Memory B cell (primary cell): Measurements from ENCODE around the gene LDB2.

Experiments
- ATAC-seq: fragments of 150-1000 bp; cut with Tn5 transposase; 2 replicates; pipeline ENCODE4 v1.10.0; 2021; ENCODE audit warnings: low read depth, mild to moderate bottlenecking, moderate library complexity
- DNase-seq, 2 donors: peaks; one replicate each; pipeline ENCODE4 v3.0.0; 2022; ENCODE audit warnings: low spot score in 2 of 2
- H3K27ac Mint-ChIP-seq: one replicate; pipeline ENCODE4 v1.8.0; 2022; ENCODE audit warnings: mild to moderate bottlenecking, moderate library complexity, mixed read lengths
- H3K27me3 Mint-ChIP-seq: one replicate; pipeline ENCODE4 v1.8.0; 2022; ENCODE audit warnings: mixed read lengths
- H3K36me3 Mint-ChIP-seq: one replicate; pipeline ENCODE4 v1.8.0; 2022; ENCODE audit warnings: mild to moderate bottlenecking, mixed read lengths
- H3K4me1 Mint-ChIP-seq: one replicate; pipeline ENCODE4 v1.8.0; 2022; ENCODE audit warnings: mixed read lengths
- H3K4me3 Mint-ChIP-seq: one replicate; pipeline ENCODE4 v1.8.0; 2022; ENCODE audit warnings: mild to moderate bottlenecking, moderate library complexity, mixed read lengths
- H3K9me3 Mint-ChIP-seq: one replicate; pipeline ENCODE4 v1.8.0; 2022; ENCODE audit warnings: mixed read lengths

LDB2 gene

GRCh38 chr4:16687845-16688244 lies 210.6 kb downstream of the LDB2 start:
- Mint-ChIP-seq H3K9me3 (peaks cover 3% of the 10 kb centered on the region), H3K4me1 (no peaks in the 10 kb centered on the region), H3K27me3 (no peaks in the 10 kb centered on the region), H3K27ac (no peak overlapping the region), H3K36me3 (no peaks in the 10 kb centered on the region), H3K4me3 (no peak overlapping the region)
- no peak for ATAC-seq
- no peak for DNase-seq

DNA sequence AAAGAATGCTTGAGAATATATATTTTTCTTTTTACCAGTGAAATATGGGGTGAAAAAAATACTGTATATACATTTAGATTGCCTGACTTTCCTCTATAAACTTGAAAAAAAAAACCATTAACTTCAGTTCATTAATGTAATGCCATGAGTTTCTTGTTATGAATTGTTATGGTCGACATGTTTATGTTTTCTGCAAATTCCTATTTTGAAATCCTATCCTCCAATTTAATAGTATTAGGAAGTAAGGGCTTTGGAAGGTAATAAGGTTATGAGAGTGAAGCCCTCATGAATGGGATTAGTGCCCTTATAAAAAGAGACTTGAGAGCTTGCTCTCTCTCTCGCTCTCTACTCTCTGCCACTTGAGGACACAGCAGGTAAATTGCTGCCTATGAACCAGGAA lies 211.4 kb downstream of the LDB2 start:
- H3K27ac Mint-ChIP-seq, result no peak overlapping the region
- H3K9me3 Mint-ChIP-seq, result peaks cover 3% of the 10 kb centered on the region
- DNase-seq, result no peak
- no peak for ATAC-seq
- no peaks in the 10 kb centered on the region for H3K36me3 Mint-ChIP-seq
- no peaks in the 10 kb centered on the region for H3K4me1 Mint-ChIP-seq
- no peaks in the 10 kb centered on the region for H3K27me3 Mint-ChIP-seq
- H3K4me3 Mint-ChIP-seq, result no peak overlapping the region

- ATAC-seq (no peak), DNase-seq (no peak)
- Mint-ChIP-seq H3K27ac (no peak overlapping the region), H3K4me1 (no peaks in the 10 kb centered on the region), H3K4me3 (no peak overlapping the region), H3K27me3 (no peaks in the 10 kb centered on the region), H3K9me3 (peaks cover 3% of the 10 kb centered on the region), H3K36me3 (no peaks in the 10 kb centered on the region)
Observed at GRCh38 chr4:16686195-16686594, 212.2 kb downstream of the LDB2 start.

GRCh38 chr4:16685536-16685935 lies 212.9 kb downstream of the LDB2 start:
- Mint-ChIP-seq H3K27ac (no peak overlapping the region), H3K4me1 (no peaks in the 10 kb centered on the region), H3K27me3 (no peaks in the 10 kb centered on the region), H3K4me3 (no peak overlapping the region), H3K36me3 (no peaks in the 10 kb centered on the region), H3K9me3 (peaks cover 3% of the 10 kb centered on the region)
- ATAC-seq (no peak), DNase-seq (no peak)

DNA sequence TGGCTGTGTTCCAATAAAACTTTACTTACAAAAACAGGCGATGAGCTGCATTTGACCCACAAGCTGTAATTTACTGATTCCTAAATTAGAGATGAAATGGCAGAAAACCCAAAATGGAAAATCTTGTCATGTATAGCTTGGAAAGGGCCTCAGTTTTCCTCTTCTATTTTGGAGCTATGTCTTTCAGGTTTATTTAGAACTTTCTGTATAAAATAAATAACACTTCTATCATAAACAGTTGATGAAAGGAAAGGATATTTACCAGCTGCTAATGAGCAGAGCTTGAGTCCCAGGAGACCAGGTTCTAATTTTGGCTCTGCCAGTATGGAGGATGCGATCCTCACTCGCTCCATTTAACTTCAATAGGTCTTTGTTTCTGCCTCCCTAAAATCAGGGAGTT lies 213.5 kb downstream of the LDB2 start:
- H3K4me3 Mint-ChIP-seq, result no peak overlapping the region
- H3K9me3 Mint-ChIP-seq, result peaks cover 1% of the 10 kb centered on the region
- no peaks in the 10 kb centered on the region for H3K36me3 Mint-ChIP-seq
- no peak overlapping the region for H3K27ac Mint-ChIP-seq
- no peak for DNase-seq
- no peaks in the 10 kb centered on the region for H3K4me1 Mint-ChIP-seq
- no peak for ATAC-seq
- no peaks in the 10 kb centered on the region for H3K27me3 Mint-ChIP-seq

GRCh38 chr4:16684097-16684496 lies 214.3 kb downstream of the LDB2 start:
- Mint-ChIP-seq H3K36me3 (no peaks in the 10 kb centered on the region), H3K4me3 (no peak overlapping the region), H3K4me1 (no peaks in the 10 kb centered on the region), H3K27ac (no peak overlapping the region), H3K27me3 (no peaks in the 10 kb centered on the region), H3K9me3 (peaks cover 2% of the 10 kb centered on the region)
- no peak for DNase-seq
- ATAC-seq, result no peak

DNA sequence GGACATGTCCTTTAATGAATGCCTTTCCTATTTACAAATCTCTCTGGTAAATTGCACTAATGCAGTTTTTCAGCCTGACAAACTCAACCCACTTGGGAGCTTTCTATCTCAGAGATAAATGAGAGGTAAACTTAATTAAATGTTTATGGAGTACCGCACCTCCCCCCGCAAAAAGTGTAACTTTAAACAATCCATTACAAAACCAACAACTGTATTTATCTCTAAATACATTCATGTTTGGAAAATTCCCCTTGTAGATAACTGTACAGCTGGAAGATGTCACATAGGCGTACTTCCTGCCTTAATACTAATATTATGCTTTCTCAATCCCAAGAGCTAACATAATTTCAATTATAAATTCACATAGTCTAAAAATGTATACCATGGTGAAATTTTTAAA lies 215.5 kb downstream of the LDB2 start:
- Mint-ChIP-seq H3K4me3 (no peak overlapping the region), H3K27ac (no peak overlapping the region), H3K4me1 (no peaks in the 10 kb centered on the region), H3K36me3 (no peaks in the 10 kb centered on the region), H3K9me3 (peaks cover 1% of the 10 kb centered on the region), H3K27me3 (no peaks in the 10 kb centered on the region)
- DNase-seq, result no peak
- ATAC-seq, result no peak

- ATAC-seq (no peak), DNase-seq (no peak)
- Mint-ChIP-seq H3K27ac (no peak overlapping the region), H3K4me1 (peaks cover 4% of the 10 kb centered on the region), H3K4me3 (no peak overlapping the region), H3K27me3 (no peaks in the 10 kb centered on the region), H3K9me3 (peaks cover 6% of the 10 kb centered on the region), H3K36me3 (no peaks in the 10 kb centered on the region)
Observed at GRCh38 chr4:16677001-16677944, 221.2 kb downstream of the LDB2 start.

- peaks cover 6% of the 10 kb centered on the region for H3K9me3 Mint-ChIP-seq
- DNase-seq (no peak), ATAC-seq (no peak)
- no peaks in the 10 kb centered on the region for H3K36me3 Mint-ChIP-seq
- H3K27ac Mint-ChIP-seq, result no peak overlapping the region
- peaks cover 4% of the 10 kb centered on the region for H3K4me1 Mint-ChIP-seq
- H3K4me3 Mint-ChIP-seq, result no peak overlapping the region
- no peaks in the 10 kb centered on the region for H3K27me3 Mint-ChIP-seq
Observed at GRCh38 chr4:16676230-16676770, 222.1 kb downstream of the LDB2 start.

DNA sequence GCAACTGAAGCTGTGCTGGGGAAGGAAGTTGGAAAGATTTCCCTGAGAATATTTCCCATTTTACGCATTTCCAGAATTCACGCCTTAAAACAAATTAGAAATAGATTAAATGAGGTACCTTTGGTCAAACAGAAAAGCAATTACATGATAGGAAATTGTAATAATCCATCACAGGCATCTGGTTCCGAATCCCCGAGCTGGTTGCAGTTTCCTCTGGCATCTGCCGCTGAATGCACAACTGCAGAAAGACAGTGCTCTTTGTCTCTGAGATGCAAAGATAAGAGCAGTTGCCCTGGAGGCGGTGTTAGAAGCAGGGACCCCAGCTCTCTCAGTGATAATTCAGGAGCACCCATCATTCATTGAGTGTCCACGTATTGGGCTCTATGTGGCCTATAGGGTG lies 224.4 kb downstream of the LDB2 start:
- DNase-seq (no peak), ATAC-seq (no peak)
- H3K27me3 Mint-ChIP-seq, result no peaks in the 10 kb centered on the region
- no peak overlapping the region for H3K27ac Mint-ChIP-seq
- H3K9me3 Mint-ChIP-seq, result peaks cover 6% of the 10 kb centered on the region
- no peak overlapping the region for H3K4me3 Mint-ChIP-seq
- H3K36me3 Mint-ChIP-seq, result no peaks in the 10 kb centered on the region
- H3K4me1 Mint-ChIP-seq, result peaks cover 4% of the 10 kb centered on the region

GRCh38 chr4:16672421-16672820 lies 226.0 kb downstream of the LDB2 start:
- Mint-ChIP-seq H3K4me3 (no peak overlapping the region), H3K27me3 (no peaks in the 10 kb centered on the region), H3K9me3 (peaks cover 5% of the 10 kb centered on the region), H3K4me1 (peaks cover 4% of the 10 kb centered on the region), H3K27ac (no peak overlapping the region), H3K36me3 (no peaks in the 10 kb centered on the region)
- ATAC-seq (no peak), DNase-seq (no peak)

GRCh38 chr4:16671741-16672140 lies 226.7 kb downstream of the LDB2 start:
- Mint-ChIP-seq H3K36me3 (no peaks in the 10 kb centered on the region), H3K9me3 (peaks cover 5% of the 10 kb centered on the region), H3K4me1 (peaks cover 4% of the 10 kb centered on the region), H3K4me3 (no peak overlapping the region), H3K27ac (no peak overlapping the region), H3K27me3 (no peaks in the 10 kb centered on the region)
- DNase-seq (no peak), ATAC-seq (no peak)

DNA sequence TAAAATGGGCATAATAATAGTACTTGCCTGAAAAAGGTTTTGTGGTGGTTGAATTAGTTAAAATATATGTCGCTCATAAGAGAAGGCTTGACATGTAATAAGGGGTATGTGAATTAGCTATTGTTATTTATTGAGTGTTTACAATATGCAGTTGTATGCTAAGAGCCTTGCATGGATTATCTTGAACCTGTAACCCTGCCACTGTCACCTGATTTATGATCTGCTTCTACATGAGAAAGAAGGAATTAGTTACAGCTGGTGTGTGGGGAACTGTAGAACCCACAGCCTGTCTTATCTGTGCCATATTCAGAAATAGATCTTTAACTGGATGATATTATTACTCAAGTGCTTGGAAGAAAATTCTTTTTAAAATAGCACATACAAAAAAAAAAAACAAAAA lies 227.7 kb downstream of the LDB2 start:
- H3K4me1 Mint-ChIP-seq, result peaks cover 4% of the 10 kb centered on the region
- H3K36me3 Mint-ChIP-seq, result no peaks in the 10 kb centered on the region
- H3K9me3 Mint-ChIP-seq, result peaks cover 3% of the 10 kb centered on the region
- no peak overlapping the region for H3K4me3 Mint-ChIP-seq
- H3K27ac Mint-ChIP-seq, result no peak overlapping the region
- H3K27me3 Mint-ChIP-seq, result no peaks in the 10 kb centered on the region
- ATAC-seq (no peak), DNase-seq (no peak)

DNA sequence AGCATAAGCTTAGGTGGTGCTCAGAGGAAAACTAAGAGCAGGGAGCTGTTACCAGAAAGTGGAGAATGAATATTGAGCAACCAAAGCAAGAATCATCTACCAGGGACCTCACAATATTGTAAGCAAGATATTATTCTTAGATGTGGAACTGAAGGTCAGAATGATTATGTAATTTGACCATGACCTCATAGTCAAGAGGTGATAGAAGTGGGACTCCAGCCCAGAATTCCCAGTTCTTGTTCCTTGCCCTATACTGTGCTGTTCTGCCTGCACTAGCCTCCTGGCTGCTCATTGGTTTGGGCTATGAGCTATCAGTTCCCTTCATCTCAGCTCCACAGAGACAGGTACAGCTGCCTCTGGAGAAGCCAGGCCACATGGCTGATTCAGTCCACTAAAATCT lies 229.4 kb downstream of the LDB2 start:
- no peak for ATAC-seq
- H3K27me3 Mint-ChIP-seq, result no peaks in the 10 kb centered on the region
- DNase-seq, result no peak
- no peak overlapping the region for H3K4me3 Mint-ChIP-seq
- peaks cover 3% of the 10 kb centered on the region for H3K9me3 Mint-ChIP-seq
- H3K36me3 Mint-ChIP-seq, result no peaks in the 10 kb centered on the region
- H3K27ac Mint-ChIP-seq, result no peak overlapping the region
- peaks cover 4% of the 10 kb centered on the region for H3K4me1 Mint-ChIP-seq

GRCh38 chr4:16668488-16668887 lies 230.0 kb downstream of the LDB2 start:
- no peak overlapping the region for H3K4me3 Mint-ChIP-seq
- H3K27me3 Mint-ChIP-seq, result no peaks in the 10 kb centered on the region
- no peaks in the 10 kb centered on the region for H3K36me3 Mint-ChIP-seq
- DNase-seq, result no peak
- H3K4me1 Mint-ChIP-seq, result peaks cover 4% of the 10 kb centered on the region
- peaks cover 5% of the 10 kb centered on the region for H3K9me3 Mint-ChIP-seq
- no peak overlapping the region for H3K27ac Mint-ChIP-seq
- ATAC-seq, result no peak
